ENCODE measurements around the gene CST9. TPM values are rescaled to one million over a fixed set of nuclear protein-coding genes. Genes with fewer than 3 reads are reported as not detected.

Gene CST9
- total RNA-seq, 1 experiment from 2014 or later = not detected

DNA sequence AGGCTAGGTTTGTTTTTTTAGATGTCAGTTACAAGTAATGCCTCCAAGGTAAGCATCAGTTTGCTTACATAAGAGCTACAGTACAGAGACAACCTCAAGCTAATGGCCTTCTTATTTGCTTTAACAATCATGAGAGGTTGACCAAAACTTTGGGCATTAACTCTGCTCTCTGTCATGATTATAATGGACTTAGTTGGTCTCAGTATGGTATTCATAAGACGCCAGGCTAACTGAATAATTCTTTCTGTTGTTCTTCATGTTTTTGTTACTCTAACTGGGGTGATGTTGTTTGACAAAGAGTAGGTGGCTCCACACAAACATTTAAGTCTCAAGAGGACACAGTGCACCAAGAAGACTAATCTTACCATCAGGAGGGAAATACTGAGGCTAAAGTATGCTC, 9.8 kb downstream of the CST9 start:
- no peaks in the 10 kb centered on the region for H4K20me1 ChIP-seq (ENCODE audit: control insufficient read depth, insufficient read depth, insufficient read length)
- H4K8ac ChIP-seq (replicated peaks; ENCODE audit: insufficient read length, low read depth, low read length) = no peak overlapping the region
- H2AFZ ChIP-seq (ENCODE audit: low read length) = no peak overlapping the region
- no peaks in the 10 kb centered on the region; a peak in 2 of 5 replicates for H3K9me3 Mint-ChIP-seq
- H3K4me3 Mint-ChIP-seq = no peak overlapping the region
- no peak for DNase-seq
- H3K4ac ChIP-seq (ENCODE audit: low read depth, low read length) = no peak overlapping the region
- H3K27ac Mint-ChIP-seq = no peak overlapping the region
- H3K9me3 ChIP-seq (ENCODE audit: control insufficient read depth, low read depth, low read length) = no peaks in the 10 kb centered on the region
- no peak overlapping the region for H3K9ac ChIP-seq (ENCODE audit: extremely low read depth, insufficient read length, low read length)
- no peak overlapping the region for H3K27ac ChIP-seq (ENCODE audit: insufficient read length, low read depth, low read length)
- no peaks in the 10 kb centered on the region for H3K4me1 ChIP-seq (ENCODE audit: insufficient read depth, low read length)
- no peak overlapping the region for H3K56ac ChIP-seq (ENCODE audit: insufficient read length, low read depth, low read length)
- H3K14ac ChIP-seq (ENCODE audit: insufficient read depth, low read length) = no peak overlapping the region
- H2BK120ac ChIP-seq (ENCODE audit: low read depth, low read length, poor library complexity, severe bottlenecking) = no peak overlapping the region
- TF ChIP-seq, protein P1, sequence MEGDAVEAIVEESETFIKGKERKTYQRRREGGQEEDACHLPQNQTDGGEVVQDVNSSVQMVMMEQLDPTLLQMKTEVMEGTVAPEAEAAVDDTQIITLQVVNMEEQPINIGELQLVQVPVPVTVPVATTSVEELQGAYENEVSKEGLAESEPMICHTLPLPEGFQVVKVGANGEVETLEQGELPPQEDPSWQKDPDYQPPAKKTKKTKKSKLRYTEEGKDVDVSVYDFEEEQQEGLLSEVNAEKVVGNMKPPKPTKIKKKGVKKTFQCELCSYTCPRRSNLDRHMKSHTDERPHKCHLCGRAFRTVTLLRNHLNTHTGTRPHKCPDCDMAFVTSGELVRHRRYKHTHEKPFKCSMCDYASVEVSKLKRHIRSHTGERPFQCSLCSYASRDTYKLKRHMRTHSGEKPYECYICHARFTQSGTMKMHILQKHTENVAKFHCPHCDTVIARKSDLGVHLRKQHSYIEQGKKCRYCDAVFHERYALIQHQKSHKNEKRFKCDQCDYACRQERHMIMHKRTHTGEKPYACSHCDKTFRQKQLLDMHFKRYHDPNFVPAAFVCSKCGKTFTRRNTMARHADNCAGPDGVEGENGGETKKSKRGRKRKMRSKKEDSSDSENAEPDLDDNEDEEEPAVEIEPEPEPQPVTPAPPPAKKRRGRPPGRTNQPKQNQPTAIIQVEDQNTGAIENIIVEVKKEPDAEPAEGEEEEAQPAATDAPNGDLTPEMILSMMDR (conservative IDR thresholded peaks at IDR 0.05) = no peak
- H2BK20ac ChIP-seq (ENCODE audit: low read depth, low read length, poor library complexity, severe bottlenecking) = no peak overlapping the region
- H3K27me3 Mint-ChIP-seq (ENCODE audit: low read depth) = 0 out of 2 replicates have a peak, but pooled peaks cover 2% of the 10 kb centered on the region
- H4K91ac ChIP-seq (ENCODE audit: insufficient read length, low read depth, low read length) = no peak overlapping the region
- H3K27me3 ChIP-seq (ENCODE audit: insufficient read depth, low read length) = no peaks in the 10 kb centered on the region
- H2BK15ac ChIP-seq (ENCODE audit: low read depth, low read length) = no peak overlapping the region
- WGBS (ENCODE audit: extremely low coverage, insufficient read length, low lambda C conversion rate) = no CpG with 5 or more reads among the region's 1 CpG
- H3K79me1 ChIP-seq (ENCODE audit: insufficient read depth, low read depth, low read length, poor library complexity, severe bottlenecking) = no peaks in the 10 kb centered on the region
- H3K23ac ChIP-seq (ENCODE audit: insufficient read length, low read depth, low read length) = no peak overlapping the region
- no peak overlapping the region for H2AK5ac ChIP-seq (ENCODE audit: insufficient read length, low read length)
- no peak overlapping the region for H3K18ac ChIP-seq (ENCODE audit: insufficient read length, low read depth, low read length)
- no peak overlapping the region for H3T11ph ChIP-seq (ENCODE audit: low read length)
- H3K23me2 ChIP-seq (ENCODE audit: insufficient read length, low read depth, low read length, poor library complexity, severe bottlenecking) = no peaks in the 10 kb centered on the region
- no peak overlapping the region for H3K4me2 ChIP-seq (ENCODE audit: insufficient read depth, insufficient read length, low read length)
- H3K36me3 Mint-ChIP-seq (ENCODE audit: insufficient read depth in 1 of 3, low read depth in 3 of 3) = no peaks in the 10 kb centered on the region
- H3K79me2 ChIP-seq (ENCODE audit: insufficient read depth, low read length) = no peaks in the 10 kb centered on the region
- no peak overlapping the region for H2BK5ac ChIP-seq (ENCODE audit: insufficient read length, low read length)
- peaks cover 0 to 14% of the 10 kb centered on the region in 2 experiments; a peak in 2 of 4 replicates for H3K4me1 Mint-ChIP-seq
- H4K5ac ChIP-seq (ENCODE audit: insufficient read length, low read depth, low read length) = no peak overlapping the region
- no peak overlapping the region for H2BK12ac ChIP-seq (ENCODE audit: insufficient read length, low read depth, low read length)
